ENCODE measurements around the gene PGA4.
"Not testable (repeated sequence)": the region's sequence is repeated elsewhere in the genome, so short reads cannot be mapped to it uniquely, and the experiment has no call there.

PGA4 gene

GRCh38 chr11:61250796-61251765 is 28.9 kb downstream of the PGA4 start:
- DNase-seq (ENCODE audit: low read depth) = not testable (repeated sequence)

GRCh38 chr11:61252332-61252731 is 30.2 kb downstream of the PGA4 start:
- not testable (repeated sequence) for DNase-seq (ENCODE audit: low read depth)

- peak; percentile 44 for DNase-seq (ENCODE audit: low read depth)
Measured at GRCh38 chr11:61254403-61255025, 32.4 kb downstream of the PGA4 start.

GRCh38 chr11:61256710-61257482 is 34.7 kb downstream of the PGA4 start:
- DNase-seq (ENCODE audit: low read depth) = no peak

GRCh38 chr11:61258546-61258945 is 36.4 kb downstream of the PGA4 start:
- DNase-seq (ENCODE audit: low read depth) = no peak

GRCh38 chr11:61259363-61259762 is 37.2 kb downstream of the PGA4 start:
- DNase-seq (ENCODE audit: low read depth) = no peak

- DNase-seq (ENCODE audit: low read depth) = no peak
Measured at GRCh38 chr11:61264371-61264770, 42.2 kb downstream of the PGA4 start.

GRCh38 chr11:61264795-61265194 is 42.6 kb downstream of the PGA4 start:
- no peak for DNase-seq (ENCODE audit: low read depth)

GRCh38 chr11:61265357-61265756 is 43.2 kb downstream of the PGA4 start:
- no peak for DNase-seq (ENCODE audit: low read depth)

GRCh38 chr11:61266602-61267001 is 44.5 kb downstream of the PGA4 start:
- no peak for DNase-seq (ENCODE audit: low read depth)

GRCh38 chr11:61267437-61267841 is 45.3 kb downstream of the PGA4 start:
- DNase-seq (ENCODE audit: low read depth) = no peak

- DNase-seq (ENCODE audit: low read depth) = no peak
Measured at GRCh38 chr11:61268588-61269250, 46.6 kb downstream of the PGA4 start.

- DNase-seq (ENCODE audit: low read depth) = no peak
Measured at GRCh38 chr11:61270354-61271076, 48.4 kb downstream of the PGA4 start.

- DNase-seq (ENCODE audit: low read depth) = no peak
Measured at GRCh38 chr11:61272731-61273130, 50.6 kb downstream of the PGA4 start.

GRCh38 chr11:61273178-61274078 is 51.3 kb downstream of the PGA4 start:
- DNase-seq (ENCODE audit: low read depth) = no peak

- no peak for DNase-seq (ENCODE audit: low read depth)
Measured at GRCh38 chr11:61274084-61274483, 51.9 kb downstream of the PGA4 start.

- no peak for DNase-seq (ENCODE audit: low read depth)
Measured at GRCh38 chr11:61275191-61275590, 53.0 kb downstream of the PGA4 start.

GRCh38 chr11:61277186-61278000 is 55.2 kb downstream of the PGA4 start:
- no peak for DNase-seq (ENCODE audit: low read depth)

GRCh38 chr11:61278001-61278470 is 55.9 kb downstream of the PGA4 start:
- no peak for DNase-seq (ENCODE audit: low read depth)

Data from stimulated activated CD8-positive, alpha-beta memory T cell treated with anti-CD3 and anti-CD28 coated beads, Interleukin-4, amount 100 ng/mL, for 24 hours (primary cell).